Measurements from ENCODE around the gene CCDC159. TPM values are rescaled to one million over a fixed set of nuclear protein-coding genes. Genes with fewer than 3 reads are reported as not detected.
A peak's percentile ranks its signal among the peaks of the same experiment; 100 is the strongest.

CCDC159 gene
- total and polyA plus RNA-seq, 2 of the 13 experiments (the other 11 are each of a cell fraction or from before 2014, with no cell fraction given) = 1.7 to 6.3 TPM

DNA sequence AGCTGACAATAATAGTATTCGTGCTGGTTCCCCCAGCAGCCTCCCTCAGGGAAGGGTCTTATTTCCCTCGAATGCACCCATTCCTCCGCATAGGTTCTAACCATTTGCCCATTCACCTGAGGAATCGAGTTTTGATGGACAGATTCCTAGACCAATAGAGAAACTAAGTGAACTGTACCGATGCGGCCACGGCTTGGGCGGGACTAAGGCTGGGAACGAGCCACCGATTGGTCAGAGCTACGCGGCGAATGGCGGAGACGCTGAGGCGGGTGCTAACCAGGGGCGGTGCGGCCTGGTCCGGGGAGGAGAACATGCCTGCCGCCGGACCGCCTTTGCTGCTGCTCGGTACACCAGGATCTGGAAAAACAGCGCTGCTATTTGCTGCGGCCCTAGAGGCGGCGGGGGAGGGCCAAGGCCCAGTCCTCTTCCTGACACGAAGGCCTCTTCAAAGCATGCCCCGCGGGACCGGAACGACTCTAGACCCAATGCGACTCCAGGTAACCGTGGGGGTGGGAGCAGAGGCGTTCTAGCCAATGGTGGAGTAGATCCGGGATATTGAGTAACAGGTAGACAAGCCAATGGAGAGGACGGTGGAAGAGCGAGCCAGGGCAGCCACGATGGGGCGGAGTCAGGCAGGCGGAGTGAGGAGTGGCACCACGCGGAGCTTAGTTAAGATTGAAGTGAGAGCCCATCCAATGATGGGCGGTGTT is 28.3 kb downstream of the CCDC159 start, which contains the start of gene SWSAP1 (continued):
- TF ChIP-seq, protein P1, sequence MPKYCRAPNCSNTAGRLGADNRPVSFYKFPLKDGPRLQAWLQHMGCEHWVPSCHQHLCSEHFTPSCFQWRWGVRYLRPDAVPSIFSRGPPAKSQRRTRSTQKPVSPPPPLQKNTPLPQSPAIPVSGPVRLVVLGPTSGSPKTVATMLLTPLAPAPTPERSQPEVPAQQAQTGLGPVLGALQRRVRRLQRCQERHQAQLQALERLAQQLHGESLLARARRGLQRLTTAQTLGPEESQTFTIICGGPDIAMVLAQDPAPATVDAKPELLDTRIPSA (CRISPR knock-in tag; IDR thresholded peaks at IDR 0.05; ENCODE audit: borderline replicate concordance) = no peak
- peak; percentile 40; the same call in 1 of the 2 replicates for TF ChIP-seq MEIS2 (CRISPR knock-in tag; IDR thresholded peaks at IDR 0.05)
- TF ChIP-seq, protein P2, sequence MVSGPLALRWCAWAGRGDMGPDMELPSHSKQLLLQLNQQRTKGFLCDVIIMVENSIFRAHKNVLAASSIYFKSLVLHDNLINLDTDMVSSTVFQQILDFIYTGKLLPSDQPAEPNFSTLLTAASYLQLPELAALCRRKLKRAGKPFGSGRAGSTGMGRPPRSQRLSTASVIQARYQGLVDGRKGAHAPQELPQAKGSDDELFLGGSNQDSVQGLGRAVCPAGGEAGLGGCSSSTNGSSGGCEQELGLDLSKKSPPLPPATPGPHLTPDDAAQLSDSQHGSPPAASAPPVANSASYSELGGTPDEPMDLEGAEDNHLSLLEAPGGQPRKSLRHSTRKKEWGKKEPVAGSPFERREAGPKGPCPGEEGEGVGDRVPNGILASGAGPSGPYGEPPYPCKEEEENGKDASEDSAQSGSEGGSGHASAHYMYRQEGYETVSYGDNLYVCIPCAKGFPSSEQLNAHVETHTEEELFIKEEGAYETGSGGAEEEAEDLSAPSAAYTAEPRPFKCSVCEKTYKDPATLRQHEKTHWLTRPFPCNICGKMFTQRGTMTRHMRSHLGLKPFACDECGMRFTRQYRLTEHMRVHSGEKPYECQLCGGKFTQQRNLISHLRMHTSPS (CRISPR knock-in tag; IDR thresholded peaks at IDR 0.05; ENCODE audit: low read depth) = peak; percentile 61; the same call in 1 of the 2 replicates
- TF ChIP-seq, protein P3, sequence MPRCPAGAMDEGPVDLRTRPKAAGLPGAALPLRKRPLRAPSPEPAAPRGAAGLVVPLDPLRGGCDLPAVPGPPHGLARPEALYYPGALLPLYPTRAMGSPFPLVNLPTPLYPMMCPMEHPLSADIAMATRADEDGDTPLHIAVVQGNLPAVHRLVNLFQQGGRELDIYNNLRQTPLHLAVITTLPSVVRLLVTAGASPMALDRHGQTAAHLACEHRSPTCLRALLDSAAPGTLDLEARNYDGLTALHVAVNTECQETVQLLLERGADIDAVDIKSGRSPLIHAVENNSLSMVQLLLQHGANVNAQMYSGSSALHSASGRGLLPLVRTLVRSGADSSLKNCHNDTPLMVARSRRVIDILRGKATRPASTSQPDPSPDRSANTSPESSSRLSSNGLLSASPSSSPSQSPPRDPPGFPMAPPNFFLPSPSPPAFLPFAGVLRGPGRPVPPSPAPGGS (CRISPR knock-in tag; IDR thresholded peaks at IDR 0.05) = peak; percentile 92
- peak; percentile 89; the same call in 1 of the 2 replicates for TF ChIP-seq ZNF329 (CRISPR knock-in tag; IDR thresholded peaks at IDR 0.05; ENCODE audit: low read depth)
- TF ChIP-seq ZSCAN30 (CRISPR knock-in tag; IDR thresholded peaks at IDR 0.05) = no peak
- TF ChIP-seq ASH2L (IDR thresholded peaks at IDR 0.05; ENCODE audit: insufficient read length, low read depth, low read length) = peak; percentile 92
- peak; percentile 56; the same call in 1 of the 2 replicates for TF ChIP-seq TBX2 (CRISPR knock-in tag; IDR thresholded peaks at IDR 0.05; ENCODE audit: borderline replicate concordance)
- TF ChIP-seq NFE2L1 (CRISPR knock-in tag; IDR thresholded peaks at IDR 0.05; ENCODE audit: borderline replicate concordance) = no peak
- TF ChIP-seq ZNF781 (CRISPR knock-in tag; IDR thresholded peaks at IDR 0.05; ENCODE audit: borderline replicate concordance, not compliant biosample characterization) = no peak
- TF ChIP-seq DPF2 (CRISPR knock-in tag; IDR thresholded peaks at IDR 0.05; ENCODE audit: borderline replicate concordance, low read depth) = no peak
- TF ChIP-seq ZNF776 (CRISPR knock-in tag; IDR thresholded peaks at IDR 0.05) = no peak
- TF ChIP-seq, protein P4, sequence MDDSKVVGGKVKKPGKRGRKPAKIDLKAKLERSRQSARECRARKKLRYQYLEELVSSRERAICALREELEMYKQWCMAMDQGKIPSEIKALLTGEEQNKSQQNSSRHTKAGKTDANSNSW (CRISPR knock-in tag; IDR thresholded peaks at IDR 0.05; ENCODE audit: borderline replicate concordance) = peak; percentile 59; the same call in 1 of the 2 replicates
- peak; percentile 71 for TF ChIP-seq TGIF2 (CRISPR knock-in tag; IDR thresholded peaks at IDR 0.05)
- TF ChIP-seq, protein P5, sequence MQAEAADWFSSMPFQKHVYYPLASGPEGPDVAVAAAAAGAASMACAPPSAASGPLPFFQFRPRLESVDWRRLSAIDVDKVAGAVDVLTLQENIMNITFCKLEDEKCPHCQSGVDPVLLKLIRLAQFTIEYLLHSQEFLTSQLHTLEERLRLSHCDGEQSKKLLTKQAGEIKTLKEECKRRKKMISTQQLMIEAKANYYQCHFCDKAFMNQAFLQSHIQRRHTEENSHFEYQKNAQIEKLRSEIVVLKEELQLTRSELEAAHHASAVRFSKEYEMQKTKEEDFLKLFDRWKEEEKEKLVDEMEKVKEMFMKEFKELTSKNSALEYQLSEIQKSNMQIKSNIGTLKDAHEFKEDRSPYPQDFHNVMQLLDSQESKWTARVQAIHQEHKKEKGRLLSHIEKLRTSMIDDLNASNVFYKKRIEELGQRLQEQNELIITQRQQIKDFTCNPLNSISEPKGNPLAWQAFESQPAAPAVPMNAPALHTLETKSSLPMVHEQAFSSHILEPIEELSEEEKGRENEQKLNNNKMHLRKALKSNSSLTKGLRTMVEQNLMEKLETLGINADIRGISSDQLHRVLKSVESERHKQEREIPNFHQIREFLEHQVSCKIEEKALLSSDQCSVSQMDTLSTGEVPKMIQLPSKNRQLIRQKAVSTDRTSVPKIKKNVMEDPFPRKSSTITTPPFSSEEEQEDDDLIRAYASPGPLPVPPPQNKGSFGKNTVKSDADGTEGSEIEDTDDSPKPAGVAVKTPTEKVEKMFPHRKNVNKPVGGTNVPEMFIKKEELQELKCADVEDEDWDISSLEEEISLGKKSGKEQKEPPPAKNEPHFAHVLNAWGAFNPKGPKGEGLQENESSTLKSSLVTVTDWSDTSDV (CRISPR knock-in tag; IDR thresholded peaks at IDR 0.05) = peak; percentile 89; the same call in 1 of the 2 replicates
- TF ChIP-seq ETV5 (CRISPR knock-in tag; IDR thresholded peaks at IDR 0.05; ENCODE audit: borderline replicate concordance) = peak; percentile 49
- TF ChIP-seq SATB2 (CRISPR knock-in tag; IDR thresholded peaks at IDR 0.05) = no peak
- TF ChIP-seq TAF15 (IDR thresholded peaks at IDR 0.05; ENCODE audit: low read depth, low read length, poor library complexity, severe bottlenecking) = no peak
